HT-29 (cell line): ENCODE measurements around the gene IFFO2. TPM values are rescaled to one million over a fixed set of nuclear protein-coding genes. Genes with fewer than 3 reads are reported as not detected.

Experiments
- DNase-seq: peaks from one replicate; pipeline ENCODE4 v3.0.0-alpha.2; 2015; ENCODE audit warnings: low spot score
- total RNA-seq: library from RNA; depleted of rRNA; stranded (reverse); fragments of >200 nt; shearing (Covaris generic); gene quantifications from 2 replicates; pipeline ENCODE4 v1.2.3, GENCODE V29; 2014

IFFO2 gene
- total RNA-seq, 1 experiment from 2014 or later, result 101 TPM

DNA sequence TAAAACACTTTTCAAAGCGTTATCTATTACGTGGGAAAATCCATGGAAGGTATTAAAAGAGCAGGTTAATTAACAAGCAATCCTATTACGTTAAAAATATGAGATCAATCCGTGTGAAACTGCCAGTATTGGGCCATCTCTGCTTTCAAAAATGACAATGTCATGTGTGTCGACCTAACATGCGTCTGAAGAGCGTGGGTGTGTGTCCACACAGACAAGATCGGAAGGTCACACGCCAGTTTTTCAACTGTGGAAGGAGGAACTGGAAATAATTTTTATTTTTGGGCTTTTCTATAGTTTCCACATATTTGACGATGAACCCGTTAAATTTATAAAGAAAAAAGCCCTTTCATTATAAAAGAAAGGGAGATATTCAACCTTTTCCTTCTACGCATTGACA lies 36.5 kb downstream of the IFFO2 start:
- no peak for DNase-seq

DNA sequence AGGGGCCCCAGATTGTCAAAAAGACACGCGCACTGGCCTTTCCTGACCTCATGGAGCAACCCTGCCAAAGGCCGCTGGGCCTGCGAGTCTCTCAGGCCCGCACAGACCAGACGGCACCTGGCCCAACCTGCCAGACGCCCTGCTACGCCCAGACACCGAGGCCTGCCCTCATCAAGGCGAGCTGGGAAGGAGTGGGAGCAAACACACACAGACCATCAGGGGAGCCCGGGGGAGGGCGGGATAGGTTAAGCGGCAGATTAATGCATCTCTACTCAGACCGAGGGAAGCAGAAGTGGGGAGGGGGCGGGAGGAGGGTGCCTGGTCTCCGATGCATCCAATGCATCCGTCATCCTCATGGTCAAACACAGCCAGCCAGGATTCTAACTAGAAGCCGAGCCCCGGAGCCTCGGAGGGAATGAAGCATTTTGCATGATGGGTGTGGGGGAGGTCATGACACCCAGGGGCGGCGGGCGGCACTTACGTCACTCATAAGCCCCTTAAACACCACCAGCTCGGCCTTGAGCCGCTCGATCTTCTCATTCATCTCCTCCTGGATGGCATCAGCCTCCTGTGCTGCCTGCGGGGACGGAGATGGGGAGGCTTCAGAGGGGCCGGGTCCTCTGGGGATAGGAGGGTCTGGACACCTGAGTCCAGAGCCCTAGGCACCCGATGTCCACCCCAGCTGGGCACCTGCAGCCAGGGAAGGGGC lies 37.1 kb downstream of the IFFO2 start:
- DNase-seq, result no peak

DNA sequence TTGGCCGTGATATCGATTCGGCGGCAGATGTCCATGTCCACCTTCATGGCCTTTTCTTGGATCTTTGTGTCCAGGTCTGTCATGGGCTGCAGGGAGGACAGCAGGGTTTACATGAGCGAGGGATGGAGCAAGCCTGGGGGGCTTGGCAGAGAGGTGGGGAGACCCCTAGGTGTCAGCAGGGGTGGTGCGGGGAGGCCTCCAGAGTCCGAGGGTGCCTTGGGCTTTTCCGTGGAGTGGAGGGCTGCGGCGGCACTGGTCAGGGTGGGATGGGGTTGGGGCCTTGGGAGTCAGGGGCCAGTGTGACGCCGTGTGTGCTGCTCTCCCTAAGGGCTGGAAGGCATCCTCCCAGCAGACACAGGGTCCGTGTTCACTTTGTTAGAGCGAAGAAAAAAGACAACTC lies 38.1 kb downstream of the IFFO2 start:
- no peak for DNase-seq

DNA sequence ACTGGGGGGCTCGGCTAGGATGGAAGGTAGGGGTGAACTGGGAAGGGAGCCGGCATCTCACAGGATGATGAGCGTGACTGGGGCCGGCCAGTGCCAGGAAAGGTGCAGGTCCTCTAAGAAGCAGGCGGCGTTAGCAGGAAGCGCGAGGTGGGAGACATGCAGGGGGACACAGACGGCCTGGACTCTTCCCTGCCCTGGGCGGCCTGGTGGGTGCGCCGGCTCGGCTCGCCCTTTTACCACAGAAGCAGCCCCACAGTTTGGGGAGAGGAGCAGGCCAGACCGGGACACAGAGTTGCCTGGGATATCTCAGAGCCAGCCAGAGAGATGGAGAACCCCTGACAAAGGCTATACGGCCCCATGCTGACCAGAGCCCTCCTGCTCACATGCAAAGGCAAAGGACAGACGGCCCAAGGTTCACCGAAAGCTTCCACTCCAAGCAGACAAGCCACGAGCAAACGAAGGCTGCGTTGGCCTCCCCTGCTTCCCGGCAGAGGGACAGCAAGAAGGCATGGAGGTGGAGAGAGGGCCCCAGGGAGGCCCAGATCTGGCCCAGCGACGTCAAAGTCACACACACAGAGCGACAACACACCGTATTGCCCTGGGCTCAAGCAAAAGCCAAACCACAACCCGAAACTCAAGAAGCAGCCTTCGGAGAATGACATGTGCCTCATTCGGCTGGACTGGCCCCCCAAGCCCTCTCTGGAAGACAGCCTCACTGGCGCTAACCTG lies 39.2 kb downstream of the IFFO2 start:
- no peak for DNase-seq

DNA sequence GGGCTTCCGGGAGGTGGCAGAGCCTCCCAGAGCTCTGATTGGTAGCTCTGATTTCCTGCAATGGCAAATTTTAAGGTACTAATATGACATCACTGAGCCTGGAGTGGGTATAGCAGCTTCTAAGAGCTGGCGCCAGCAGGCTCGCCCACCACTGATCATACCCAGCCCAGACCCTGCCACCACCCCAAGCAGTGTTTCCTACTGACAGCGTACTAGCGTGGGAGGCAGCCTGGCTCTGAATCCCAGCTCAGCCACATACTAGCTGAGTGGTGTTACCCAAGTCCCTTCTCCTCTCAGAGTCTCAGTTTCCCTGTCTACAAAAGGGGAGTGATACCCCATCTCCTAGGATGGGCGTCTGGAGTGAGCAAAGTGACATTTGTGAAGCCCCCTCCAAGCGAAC lies 41.1 kb downstream of the IFFO2 start:
- no peak for DNase-seq

DNA sequence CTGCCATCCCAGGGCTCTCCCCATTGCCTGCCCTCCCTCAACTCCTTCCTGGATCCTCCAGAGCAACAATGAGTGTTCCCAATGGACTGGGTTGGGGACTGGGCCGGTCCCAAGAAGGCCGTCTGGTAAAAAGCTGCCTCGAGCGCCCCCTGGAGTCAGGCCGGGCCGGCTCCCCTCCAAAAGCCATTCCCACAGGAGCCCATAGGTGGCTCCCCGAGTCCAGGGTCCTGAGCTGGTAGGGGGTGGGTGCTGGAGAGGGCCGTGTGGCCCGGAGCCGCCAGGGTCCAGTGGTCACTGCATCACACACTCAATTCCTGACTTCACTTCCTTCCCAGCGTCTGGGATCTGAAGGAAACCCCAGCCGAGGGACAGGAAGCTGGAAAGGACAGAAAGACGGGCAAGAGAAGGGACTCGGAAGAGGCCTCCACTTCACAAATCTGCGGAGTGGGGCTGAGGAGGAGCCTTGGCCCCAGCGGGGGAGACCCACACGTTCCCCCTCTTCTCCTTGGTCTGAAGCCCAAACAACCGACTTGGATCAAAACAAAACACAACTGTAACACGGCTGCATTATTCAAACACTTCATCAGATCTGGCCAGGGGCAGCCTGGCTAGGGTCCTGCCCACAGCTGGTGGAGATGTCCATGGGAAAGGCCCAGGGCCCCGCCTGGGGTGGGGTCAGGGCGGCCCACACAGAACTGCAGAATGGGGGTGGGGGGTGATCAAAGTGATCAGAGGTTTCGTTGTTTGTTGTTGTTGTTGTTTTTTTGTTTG lies 43.2 kb downstream of the IFFO2 start:
- peak; percentile 87 for DNase-seq

DNA sequence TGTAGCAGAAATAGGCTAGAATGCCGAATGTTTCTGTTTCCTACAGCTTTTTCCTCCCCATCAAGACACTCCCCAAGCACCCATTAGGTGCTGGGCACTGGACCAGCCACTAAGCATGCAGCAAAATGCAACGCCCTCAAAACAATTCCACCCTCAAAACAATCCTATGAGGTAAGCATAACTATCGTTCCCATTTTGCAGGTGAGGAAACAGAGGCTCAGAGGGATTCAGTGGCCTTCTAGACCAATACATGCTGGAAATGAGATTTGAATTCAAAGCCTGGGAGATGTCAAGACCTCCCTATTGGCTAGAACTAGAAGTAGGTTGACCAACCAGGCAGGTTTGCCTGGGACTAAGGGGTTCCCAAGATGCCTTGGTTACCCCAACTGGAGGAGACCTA lies 43.9 kb downstream of the IFFO2 start:
- DNase-seq, result no peak

DNA sequence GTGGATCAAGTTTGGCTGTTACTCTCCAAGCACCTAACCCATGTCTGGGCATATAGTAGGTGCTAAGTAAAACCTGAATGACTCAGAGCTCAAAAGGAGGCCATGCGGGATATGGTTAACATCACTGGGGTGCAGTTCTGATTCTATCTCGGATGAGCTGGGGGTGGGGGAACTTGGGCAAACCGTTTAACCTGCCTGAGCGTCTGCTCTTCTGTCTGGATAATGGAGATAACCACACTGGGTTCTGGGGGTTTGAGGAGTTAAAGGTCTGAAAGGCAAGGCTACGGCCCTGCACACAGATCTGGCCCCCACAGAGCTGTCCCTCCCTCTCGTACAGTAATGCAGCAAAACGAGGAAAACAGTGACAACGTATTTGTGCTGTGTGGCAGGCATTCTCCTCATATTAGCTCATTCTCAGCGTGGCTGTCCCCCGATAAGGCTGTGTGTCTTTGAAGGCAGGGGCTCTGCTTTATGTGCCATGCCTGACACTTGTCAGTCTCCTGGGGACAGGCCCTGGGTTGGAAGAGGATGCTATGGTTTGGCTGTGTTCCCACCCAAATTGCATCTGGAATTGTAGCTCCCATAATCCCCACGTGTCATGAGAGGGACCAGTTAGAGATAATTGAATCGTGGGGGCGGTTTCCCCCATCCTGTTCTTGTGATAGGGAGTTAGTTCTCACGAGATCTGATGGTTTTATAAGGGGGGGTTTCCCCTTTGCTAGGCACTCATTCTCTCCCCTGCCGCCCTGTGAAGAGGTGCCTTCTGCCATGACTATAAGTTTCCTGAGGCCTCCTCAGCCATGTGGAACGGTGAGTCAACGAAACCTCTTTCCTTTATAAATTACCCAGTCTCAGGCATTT lies 47.3 kb downstream of the IFFO2 start:
- no peak for DNase-seq

DNA sequence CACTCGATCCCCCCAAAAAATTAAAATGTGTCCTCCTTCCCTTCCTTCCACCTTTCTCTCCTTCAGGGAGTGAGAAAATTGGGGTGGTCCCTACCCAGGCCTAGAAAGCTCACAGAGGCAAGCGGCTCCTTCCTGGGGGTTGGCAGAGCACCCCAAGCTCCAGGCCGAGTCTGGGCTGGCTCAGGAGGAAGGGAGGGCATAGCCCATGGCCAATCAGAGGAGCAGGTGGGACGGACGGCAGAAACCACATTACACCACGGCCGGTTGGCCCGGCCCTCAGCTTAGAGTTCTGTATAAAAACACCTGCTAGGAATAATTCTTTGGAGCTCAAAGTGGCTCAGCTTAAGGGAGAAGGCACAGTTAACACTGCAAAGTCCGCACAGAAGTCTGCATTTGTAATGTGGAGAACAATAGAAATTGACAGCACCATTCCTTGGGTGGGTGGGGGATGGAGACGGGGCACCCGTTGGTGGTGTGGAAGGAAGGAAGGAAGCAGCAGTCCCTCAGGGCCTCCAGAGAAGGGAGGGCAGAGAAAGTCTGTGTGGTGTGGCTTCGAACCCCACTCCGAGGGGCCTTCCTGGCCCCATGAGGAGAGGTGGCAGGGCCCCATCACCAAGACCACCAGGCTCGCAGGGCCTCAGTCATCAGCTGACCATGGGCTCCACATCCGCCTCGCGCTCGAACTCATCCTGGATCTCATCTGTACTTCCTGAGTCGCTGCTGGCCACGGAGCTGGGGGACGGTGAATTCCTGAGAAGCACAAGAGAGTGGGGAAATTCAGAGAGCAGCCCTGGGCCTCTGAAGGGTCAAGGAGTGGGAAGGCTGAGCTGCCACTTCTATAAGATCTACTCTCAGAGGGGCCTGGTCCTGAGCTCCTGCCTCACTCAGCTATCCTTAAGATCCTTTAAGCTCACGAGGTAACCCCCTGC lies 48.3 kb downstream of the IFFO2 start:
- DNase-seq, result no peak

DNA sequence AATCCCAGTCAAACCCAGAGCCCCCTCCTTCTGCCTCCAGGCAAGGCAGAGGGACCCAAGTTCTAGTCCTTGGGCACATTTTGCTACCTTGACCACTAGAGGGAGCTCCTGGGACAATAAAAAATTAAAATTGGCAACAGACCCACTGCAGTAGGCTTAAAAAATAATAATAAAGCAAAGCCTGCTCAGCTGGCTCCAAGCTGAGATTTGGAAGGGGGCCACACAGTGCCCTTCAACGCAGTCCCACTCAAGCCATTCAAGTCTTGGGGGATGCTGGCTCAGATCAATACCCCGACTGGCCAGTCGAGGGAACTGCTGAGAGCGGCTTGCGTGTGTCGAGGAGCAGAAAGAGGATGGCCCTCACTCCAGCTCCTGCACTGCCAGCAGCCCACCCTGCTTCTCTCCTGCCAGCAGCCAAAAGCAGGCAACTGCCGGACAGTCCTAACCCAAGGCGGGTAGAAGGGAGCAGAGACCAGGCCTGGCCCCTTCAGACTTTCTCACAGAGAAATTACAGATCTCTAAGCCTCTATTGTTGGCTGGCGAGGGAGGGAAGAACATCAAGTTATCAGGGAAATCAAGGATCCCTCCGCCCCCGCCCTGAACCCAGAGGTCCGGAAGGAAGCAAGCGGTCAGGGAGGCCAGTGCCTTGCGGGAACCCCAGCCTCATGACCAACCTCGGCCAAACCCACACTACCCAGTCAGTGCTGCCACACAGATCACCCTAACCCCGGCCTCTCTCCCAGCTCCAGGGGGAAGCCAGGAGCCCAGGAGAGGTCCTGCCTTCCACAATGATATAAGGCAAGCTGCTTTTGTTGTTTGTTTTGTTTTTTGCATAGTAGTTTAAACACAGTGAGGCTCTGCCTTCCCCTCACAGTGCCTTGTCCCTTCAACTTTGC lies 49.2 kb downstream of the IFFO2 start:
- DNase-seq, result peak; percentile 79

DNA sequence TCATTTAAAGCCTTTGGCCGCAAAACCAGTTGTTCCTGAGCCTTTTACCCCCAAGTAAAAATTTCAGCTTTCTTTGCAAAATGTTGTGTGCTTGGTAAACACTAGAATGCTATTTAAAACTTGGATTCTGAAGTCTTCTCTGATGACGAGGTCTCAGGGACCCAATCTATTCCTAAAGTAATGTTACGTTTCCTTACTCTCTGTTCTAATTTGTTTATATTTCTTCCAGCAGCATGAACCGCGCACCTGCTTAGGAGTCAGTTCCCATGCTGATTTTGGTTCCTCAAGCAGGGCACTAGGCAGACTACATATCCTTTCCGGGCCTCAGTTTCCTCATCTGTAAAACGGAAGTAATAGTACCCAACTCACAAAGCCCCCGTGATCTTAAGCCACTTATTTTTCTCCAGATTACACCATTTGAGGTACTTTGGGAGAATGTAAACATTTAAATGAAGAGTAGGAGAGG lies 53.2 kb downstream of the IFFO2 start:
- no peak for DNase-seq

DNA sequence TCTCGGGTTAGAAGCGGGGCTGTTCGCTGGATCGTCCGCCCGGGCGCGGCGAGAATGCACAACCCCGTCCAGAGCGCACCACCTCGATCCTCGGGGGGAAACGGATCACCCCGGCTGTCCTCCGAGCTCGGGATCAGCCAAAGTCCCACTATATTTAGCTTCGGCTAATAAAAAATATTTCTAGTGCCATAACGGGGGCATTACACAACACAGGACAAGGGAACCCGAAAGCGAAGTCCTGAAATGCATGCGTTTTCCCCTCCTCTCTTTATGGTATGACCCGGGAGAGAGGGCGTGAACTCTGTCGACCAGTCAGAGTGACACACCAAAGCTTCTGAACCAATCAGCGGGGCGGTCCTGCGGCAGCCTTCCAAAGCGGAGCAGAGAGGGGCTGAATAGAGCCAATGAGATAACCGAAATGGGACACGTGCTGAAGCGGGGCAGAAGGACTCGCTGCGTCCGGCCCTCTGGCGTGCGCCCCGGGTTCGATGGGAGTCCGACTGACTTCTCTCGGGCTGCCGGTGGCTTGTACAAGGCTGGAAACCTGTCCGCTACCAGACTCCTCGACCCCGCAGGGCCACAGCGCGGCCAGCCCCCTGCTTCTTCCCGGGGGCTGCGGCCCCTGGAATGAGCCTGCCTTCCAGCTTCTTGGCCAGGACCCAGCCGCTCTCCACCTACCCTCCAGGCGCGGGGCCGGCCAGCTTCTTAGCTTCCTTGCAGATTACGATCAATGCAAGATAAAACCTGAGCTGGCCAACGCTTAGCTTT lies 53.8 kb downstream of the IFFO2 start, which contains the start of gene ALDH4A1:
Gene ALDH4A1, minus strand, starts transcription at position 33 of the 768 bp plus-strand sequence. Its CDS starts 32 bp downstream, at position 1.
- peak; percentile 98 for DNase-seq

DNA sequence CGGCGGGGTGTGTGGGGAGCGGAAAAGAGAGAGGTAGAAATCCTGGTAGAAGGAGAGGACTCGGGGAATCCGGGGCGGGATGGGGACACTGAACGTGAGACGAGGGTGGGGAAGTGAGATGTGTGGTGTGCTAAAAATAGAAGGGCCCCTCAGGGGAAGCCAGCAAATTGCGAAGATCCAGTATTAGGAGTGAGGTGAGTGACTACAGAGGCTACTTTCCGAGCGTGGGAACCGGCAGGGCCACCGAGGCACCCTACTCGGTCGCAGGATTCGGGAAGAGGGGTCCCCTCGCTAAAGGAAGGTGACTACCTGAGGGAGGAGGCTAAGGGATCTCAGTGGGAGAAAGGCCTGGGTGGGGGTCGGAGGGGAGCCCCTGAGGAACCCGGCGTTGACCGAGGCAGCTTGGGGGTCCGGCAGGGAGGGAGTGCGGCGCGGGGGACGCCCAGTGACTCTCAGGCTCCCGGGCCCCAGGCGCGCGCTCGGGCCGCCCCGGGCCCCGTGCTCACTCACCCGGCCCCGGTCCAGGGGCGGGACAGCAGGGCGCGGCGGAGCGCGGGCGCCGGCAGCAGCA lies 54.4 kb downstream of the IFFO2 start:
- DNase-seq, result peak; percentile 33

DNA sequence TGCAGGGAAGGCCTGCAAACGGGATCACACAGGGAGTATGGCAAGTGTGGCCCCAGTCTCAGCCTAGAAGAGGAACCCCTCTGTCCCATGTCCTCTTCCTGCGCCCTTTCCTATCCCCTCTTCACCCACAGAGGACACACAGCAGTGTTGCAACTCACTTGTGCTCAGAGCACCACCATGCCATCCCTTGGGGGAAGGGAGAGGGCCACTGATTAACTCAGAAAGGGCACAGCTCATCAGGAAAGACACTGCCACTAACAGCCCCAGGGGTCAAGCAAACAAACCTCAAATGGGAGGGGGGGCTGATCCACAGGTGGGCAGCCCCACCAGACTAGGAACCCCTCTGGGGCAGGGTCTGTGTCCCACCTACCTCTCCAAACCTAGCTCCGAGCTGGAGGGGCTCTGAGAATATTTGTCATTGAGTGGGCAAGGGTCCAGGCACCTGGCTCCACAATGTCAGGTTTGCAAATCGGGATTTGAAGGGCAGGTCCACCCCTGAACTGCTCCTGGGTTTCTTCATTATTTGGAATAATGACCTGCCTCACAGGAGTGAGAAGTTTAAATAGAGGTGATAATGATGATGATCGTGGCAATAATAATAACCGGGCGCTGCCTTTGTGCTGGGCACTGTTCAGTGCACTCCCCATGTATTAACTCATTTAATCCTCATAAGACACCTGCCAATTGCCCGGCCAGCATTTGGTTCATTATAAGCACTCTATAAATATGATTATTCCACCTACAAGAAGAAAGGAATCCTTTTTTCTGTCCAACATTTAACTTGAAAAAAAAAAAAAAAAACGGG lies 55.1 kb downstream of the IFFO2 start:
- DNase-seq, result no peak

DNA sequence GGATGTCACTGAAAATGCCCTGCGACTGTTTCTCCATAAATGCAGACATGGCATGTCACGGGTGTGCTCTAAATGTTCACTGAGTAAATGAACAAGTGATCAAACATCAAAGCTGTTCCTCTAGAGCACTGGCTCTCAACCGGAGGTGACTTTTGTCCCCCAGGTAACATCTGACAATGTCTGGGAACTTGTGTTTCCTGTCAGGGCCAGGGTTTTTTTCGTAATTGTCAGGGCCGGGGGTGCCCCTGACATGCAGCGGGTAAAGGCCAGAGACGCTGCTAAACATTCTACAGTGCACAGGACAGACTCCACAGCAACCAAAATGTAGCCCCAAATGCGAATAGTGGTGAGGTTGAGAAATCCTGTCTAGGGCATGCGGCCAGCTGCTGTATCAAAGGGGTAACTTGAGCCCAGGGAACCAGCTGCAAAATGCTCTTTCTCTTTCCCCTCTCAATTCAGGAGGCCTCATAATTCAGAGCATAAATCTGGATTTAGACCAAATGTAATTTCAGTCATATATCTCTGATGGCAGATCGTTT lies 56.1 kb downstream of the IFFO2 start:
- no peak for DNase-seq

DNA sequence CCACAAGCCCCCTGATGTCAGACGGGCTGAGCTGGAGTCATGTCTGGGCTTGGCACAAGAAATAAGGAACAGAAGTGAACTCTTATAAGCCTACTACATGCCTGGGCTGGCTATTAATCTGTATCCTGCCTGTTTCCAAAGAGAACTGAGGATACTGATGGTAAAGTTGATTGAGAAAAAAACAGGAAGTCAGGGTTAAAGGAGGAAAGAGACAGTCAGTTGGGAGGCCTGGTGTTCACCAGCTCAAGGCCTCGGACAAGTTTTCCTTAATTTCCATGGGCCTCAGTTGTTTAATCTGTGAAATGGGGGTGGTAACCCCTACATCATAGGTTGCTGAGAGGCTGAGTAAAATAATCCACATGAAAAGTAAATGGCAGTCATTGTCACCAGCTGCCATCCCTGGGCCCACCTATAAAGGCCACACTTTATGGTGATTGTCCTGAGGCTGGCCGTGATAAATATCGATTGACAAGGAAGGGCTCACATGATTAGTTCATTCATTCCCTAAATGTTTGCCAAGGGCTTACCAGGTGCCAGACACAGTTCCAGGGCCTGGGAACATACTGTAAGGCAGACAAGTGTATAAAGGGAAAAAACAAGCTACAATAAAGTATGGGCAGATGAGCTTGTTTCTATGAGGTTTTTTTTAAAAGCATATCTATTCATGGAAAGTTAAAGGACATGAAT lies 57.0 kb downstream of the IFFO2 start:
- no peak for DNase-seq
